NB4 (cell line): ENCODE measurements around the gene CXCL11.

ENCODE experiments used
- MYC ChIP-seq: IDR thresholded peaks from 2 replicates; pipeline ENCODE4 v1.6.1; 2011; ENCODE audit warnings: low read depth, low read length
- POLR2A ChIP-seq: IDR thresholded peaks from 2 replicates; pipeline ENCODE4 v1.6.1; 2011; ENCODE audit warnings: mild to moderate bottlenecking; ENCODE audit not compliant: insufficient read length; ENCODE audit errors: extremely low read depth
- TF ChIP-seq, protein P1 (sequence below): IDR thresholded peaks from one replicate; pipeline ENCODE4 v1.5.1; 2012; ENCODE audit warnings: low read depth, low read length

DNA sequence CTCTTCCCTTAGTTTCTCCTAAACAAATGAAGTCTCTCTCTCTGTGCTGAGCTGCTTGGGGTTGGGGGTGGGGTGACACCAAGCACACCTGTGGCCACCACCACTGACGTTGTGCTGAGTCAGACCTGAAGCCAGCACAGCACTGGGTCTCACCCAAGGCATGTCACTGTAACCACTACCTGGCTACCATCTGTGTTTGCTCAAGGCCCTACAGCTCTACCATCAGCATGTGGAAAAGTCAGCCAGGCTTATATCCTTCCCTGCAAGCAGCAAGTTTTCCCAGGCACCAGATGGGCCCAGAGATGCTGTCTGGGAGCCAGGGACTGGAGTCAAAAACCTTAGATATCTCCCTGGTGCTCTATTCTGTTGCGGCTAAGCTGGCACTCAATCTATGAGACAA lies 19.5 kb downstream of the CXCL11 start:
- TF ChIP-seq MYC: no peak
- TF ChIP-seq, protein P1, sequence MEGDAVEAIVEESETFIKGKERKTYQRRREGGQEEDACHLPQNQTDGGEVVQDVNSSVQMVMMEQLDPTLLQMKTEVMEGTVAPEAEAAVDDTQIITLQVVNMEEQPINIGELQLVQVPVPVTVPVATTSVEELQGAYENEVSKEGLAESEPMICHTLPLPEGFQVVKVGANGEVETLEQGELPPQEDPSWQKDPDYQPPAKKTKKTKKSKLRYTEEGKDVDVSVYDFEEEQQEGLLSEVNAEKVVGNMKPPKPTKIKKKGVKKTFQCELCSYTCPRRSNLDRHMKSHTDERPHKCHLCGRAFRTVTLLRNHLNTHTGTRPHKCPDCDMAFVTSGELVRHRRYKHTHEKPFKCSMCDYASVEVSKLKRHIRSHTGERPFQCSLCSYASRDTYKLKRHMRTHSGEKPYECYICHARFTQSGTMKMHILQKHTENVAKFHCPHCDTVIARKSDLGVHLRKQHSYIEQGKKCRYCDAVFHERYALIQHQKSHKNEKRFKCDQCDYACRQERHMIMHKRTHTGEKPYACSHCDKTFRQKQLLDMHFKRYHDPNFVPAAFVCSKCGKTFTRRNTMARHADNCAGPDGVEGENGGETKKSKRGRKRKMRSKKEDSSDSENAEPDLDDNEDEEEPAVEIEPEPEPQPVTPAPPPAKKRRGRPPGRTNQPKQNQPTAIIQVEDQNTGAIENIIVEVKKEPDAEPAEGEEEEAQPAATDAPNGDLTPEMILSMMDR: no peak
- TF ChIP-seq POLR2A: no peak
